Measurements from ENCODE around the gene BEST2. TPM values are rescaled to one million over a fixed set of nuclear protein-coding genes. Genes with fewer than 3 reads are reported as not detected.
A peak's percentile ranks its signal among the peaks of the same experiment; 100 is the strongest.

BEST2 gene
- total and polyA plus RNA-seq, 7 experiments from 2014 or later, result not detected

DNA sequence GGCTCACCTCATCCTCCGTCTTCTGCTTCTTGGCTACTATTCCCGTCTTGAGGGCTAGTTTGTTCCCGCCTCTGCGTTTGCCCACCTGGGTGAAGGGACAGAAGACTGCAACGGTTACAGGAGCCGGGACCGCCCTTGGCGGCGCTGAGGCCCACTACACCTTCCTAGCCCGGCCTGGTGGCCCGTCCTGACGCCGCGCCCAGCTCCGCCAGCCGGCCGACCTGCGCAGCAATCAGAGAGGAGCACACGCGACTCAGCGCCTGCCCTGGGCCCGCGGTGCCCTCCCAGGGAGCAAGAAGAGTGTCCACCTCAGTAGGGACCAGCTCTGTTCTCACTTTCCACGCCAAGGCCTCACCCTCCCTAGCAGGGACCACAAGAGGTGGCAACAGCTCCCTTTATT lies 20.3 kb upstream of the BEST2 start:
- no peak for ATAC-seq
- H3K4me1 Mint-ChIP-seq, result peaks cover 19 to 37% (median 34%) of the 10 kb centered on the region in 7 donors
- POLR2A ChIA-PET, result interaction anchor here (0.6 to 8.5 kb wide), 5 partner anchors 9 to 422 kb away, joined by 3 to 129 read pairs (median 6); partner anchors contain the start of genes JUNB and TNPO2
- no peaks in the 10 kb centered on the region for H3K27me3 Mint-ChIP-seq
- Histone ChIP-seq H3K4me3 (ENCODE audit: low read length) (no peak overlapping the region), H3K4me1 (ENCODE audit: control insufficient read depth in 2 of 2, insufficient read depth in 2 of 2, low read length in 2 of 2) (peaks cover 17 to 20% of the 10 kb centered on the region in 2 donors), H3K27ac (ENCODE audit: low read depth, low read length) (no peak overlapping the region), H3K27me3 (ENCODE audit: control insufficient read depth in 2 of 2, insufficient read depth in 2 of 2, low read length in 2 of 2) (no peaks in the 10 kb centered on the region), H3K36me3 (ENCODE audit: control insufficient read depth in 2 of 3, insufficient read depth in 3 of 3, low read length in 3 of 3) (peaks cover 8 to 49% (median 12%) of the 10 kb centered on the region in 3 experiments), H3K9me3 (ENCODE audit: control insufficient read depth in 2 of 3, low read length in 3 of 3) (no peaks in the 10 kb centered on the region)
- H3K9me3 Mint-ChIP-seq, result peaks cover 0 to 1% (median 0%) of the 10 kb centered on the region in 11 donors
- no peak overlapping the region for H3K27ac Mint-ChIP-seq
- DNase-seq, result no peak
- H3K4me3 Mint-ChIP-seq, result peak overlapping the region in 1 of 10 donors; percentile 31
- H3K36me3 Mint-ChIP-seq, result peaks cover 0 to 27% (median 11%) of the 10 kb centered on the region in 5 donors
- CTCF ChIA-PET, result no interaction called here
- intact Hi-C loops (cut with micrococcal nuclease), result loop anchor here (5.0 kb wide), 2 partner anchors 119 to 386 kb away; partner anchors contain the start of genes NACC1 (in 1 of the 2), TRMT1 (in 1 of the 2), ZNF490 (in 1 of the 2) and ZNF791 (in 1 of the 2)

DNA sequence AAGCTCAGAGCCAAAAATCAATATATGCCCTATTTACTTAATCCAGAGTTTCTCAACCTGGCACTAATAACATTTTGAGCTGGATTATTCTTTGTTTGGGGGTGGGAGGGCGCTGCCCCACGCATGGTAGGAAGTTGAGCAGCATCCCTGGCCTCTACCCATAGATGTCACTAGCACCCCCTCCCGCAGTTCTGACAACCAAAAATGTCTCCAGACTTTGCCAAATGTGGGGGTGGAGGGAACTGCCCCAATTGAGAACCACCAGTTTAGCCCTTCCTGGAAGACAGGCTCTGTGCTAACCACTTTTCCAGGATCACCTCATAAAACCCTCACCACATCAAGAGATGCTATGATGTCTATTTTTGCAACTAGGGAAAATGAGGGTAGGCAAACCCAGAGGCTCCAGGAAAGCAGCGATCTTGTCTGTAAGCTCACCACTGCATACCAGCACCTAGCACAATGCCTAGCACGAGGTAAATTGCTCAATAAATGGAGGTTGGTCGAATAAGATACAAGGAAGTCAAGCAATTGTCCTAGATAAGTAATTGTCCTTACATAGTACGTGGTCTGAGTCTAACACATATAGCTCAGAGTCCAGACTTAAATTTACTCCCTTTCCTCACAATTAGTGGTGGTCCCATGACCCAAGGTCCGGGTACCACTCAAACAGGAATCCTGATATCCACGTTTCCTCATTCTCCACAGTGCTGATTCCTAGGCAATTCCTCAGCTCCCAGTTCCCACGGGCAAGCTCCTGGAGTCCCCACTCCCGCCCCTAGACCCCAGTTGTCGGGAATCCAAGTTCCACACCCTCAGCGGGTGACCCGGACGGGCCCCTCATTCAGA lies 18.0 kb upstream of the BEST2 start:
- peaks cover 36 to 57% (median 48%) of the 10 kb centered on the region in 7 donors for H3K4me1 Mint-ChIP-seq
- CTCF ChIA-PET, result interaction anchor here (0.5 to 1.9 kb wide), 11 partner anchors 11 to 1875 kb away, joined by 3 to 9 read pairs (median 6); no protein-coding TSS in a partner anchor
- peak overlapping the region; percentile 89 to 95 (median 93) for H3K27ac Mint-ChIP-seq

DNA sequence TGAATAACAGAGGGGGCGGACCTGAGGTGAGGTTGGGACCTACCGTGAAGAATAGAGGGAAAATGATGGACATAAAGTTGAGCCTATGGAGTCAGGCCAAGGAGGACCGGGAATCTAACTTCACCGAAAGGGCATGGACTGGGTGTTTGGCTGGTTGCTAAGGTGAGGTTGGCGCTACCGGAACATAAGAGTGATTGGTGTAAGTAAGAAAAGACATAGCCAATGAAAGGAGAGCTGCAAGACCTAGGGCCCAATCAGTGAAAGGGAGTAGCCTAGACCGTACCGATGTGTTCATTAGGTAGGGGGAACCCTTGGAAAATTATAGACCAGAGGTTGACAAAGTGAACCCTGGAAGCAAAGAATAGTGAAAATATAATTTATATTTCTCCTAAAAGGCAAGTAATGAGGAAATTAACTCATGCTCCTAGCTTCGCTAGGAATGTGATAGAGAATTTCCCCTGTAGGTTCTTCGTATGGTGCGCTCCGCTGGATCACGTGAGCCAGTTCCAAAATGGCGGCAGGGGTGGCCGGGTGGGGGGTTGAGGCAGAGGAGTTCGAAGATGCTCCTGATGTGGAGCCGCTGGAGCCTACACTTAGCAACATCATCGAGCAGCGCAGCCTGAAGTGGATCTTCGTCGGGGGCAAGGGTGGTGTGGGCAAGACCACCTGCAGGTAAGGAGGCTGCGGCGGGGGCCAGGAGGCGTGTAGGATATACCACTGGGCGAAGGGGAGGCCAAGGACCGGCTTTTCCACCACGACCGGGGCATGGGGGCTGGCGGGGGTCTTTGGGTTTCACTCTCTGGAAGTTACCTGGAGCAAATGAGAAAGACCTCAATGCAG lies 14.4 kb upstream of the BEST2 start, which contains the start of gene GET3:
TSS of gene GET3 (plus strand) at position 503 of the 840 bp plus-strand sequence. CDS start at position 512, 9 bp downstream.
- no peaks in the 10 kb centered on the region for H3K27me3 Mint-ChIP-seq
- peaks cover 29 to 42% (median 38%) of the 10 kb centered on the region in 7 donors for H3K4me1 Mint-ChIP-seq
- Histone ChIP-seq H3K27me3 (ENCODE audit: control insufficient read depth in 2 of 2, insufficient read depth in 2 of 2, low read length in 2 of 2) (no peaks in the 10 kb centered on the region), H3K4me3 (ENCODE audit: low read length) (peak within 1 kb of the TSS; percentile 76), H3K36me3 (ENCODE audit: control insufficient read depth in 2 of 3, insufficient read depth in 3 of 3, low read length in 3 of 3) (peaks cover 0 to 26% (median 0%) of the 10 kb centered on the region in 3 experiments), H3K27ac (ENCODE audit: low read depth, low read length) (peak within 1 kb of the TSS; percentile 93), H3K4me1 (ENCODE audit: control insufficient read depth in 2 of 2, insufficient read depth in 2 of 2, low read length in 2 of 2) (peaks cover 27 to 30% of the 10 kb centered on the region in 2 donors), H3K9me3 (ENCODE audit: control insufficient read depth in 2 of 3, low read length in 3 of 3) (no peaks in the 10 kb centered on the region)
- peak within 1 kb of the TSS; percentile 90 to 99 (median 97) for H3K27ac Mint-ChIP-seq
- ChIA-PET POLR2A (interaction anchor here (0.5 to 8.5 kb wide), 17 partner anchors 10 to 227 kb away, joined by 3 to 129 read pairs (median 4); partner anchors contain the start of genes DHPS, GADD45GIP1, JUNB and KLF1), CTCF (no interaction called here)
- peaks cover 3 to 12% (median 7%) of the 10 kb centered on the region in 5 donors for H3K36me3 Mint-ChIP-seq
- H3K4me3 Mint-ChIP-seq, result peak within 1 kb of the TSS; percentile 96 to 100 (median 99)
- intact Hi-C loops (cut with micrococcal nuclease), result loop anchor here (1.0 to 2.0 kb wide), 10 partner anchors 38 to 1900 kb away; partner anchors contain the start of genes CALR (in 2 of the 2), FBXW9 (in 2 of the 2), RNASEH2A (in 2 of the 2) and DHPS (in 1 of the 2)
- peaks cover 0 to 1% (median 0%) of the 10 kb centered on the region in 11 donors for H3K9me3 Mint-ChIP-seq
- DNase-seq, result peak; percentile 53 to 92 (median 86)
- ATAC-seq, result peak; percentile 85

More for the DNA sequence above, 18.0 kb upstream of the BEST2 start:
- Histone ChIP-seq H3K27ac (ENCODE audit: low read depth, low read length) (peak overlapping the region; percentile 91), H3K9me3 (ENCODE audit: control insufficient read depth in 2 of 3, low read length in 3 of 3) (no peaks in the 10 kb centered on the region), H3K4me1 (ENCODE audit: control insufficient read depth in 2 of 2, insufficient read depth in 2 of 2, low read length in 2 of 2) (peaks cover 29 to 35% of the 10 kb centered on the region in 2 donors), H3K27me3 (ENCODE audit: control insufficient read depth in 2 of 2, insufficient read depth in 2 of 2, low read length in 2 of 2) (no peaks in the 10 kb centered on the region), H3K36me3 (ENCODE audit: control insufficient read depth in 2 of 3, insufficient read depth in 3 of 3, low read length in 3 of 3) (peaks cover 8 to 45% (median 10%) of the 10 kb centered on the region in 3 experiments), H3K4me3 (ENCODE audit: low read length) (peak overlapping the region; percentile 63)
- peaks cover 0 to 1% (median 0%) of the 10 kb centered on the region in 11 donors for H3K9me3 Mint-ChIP-seq
- intact Hi-C loops (cut with micrococcal nuclease), result loop anchor here (1.0 to 5.0 kb wide), 7 partner anchors 11 to 384 kb away; partner anchors contain the start of genes DHPS (in 1 of the 2), NACC1 (in 1 of the 2), PRDX2 (in 1 of the 2) and TRMT1 (in 1 of the 2)
- H3K36me3 Mint-ChIP-seq, result peaks cover under 1 to 26% (median 11%) of the 10 kb centered on the region in 5 donors
- no peak for ATAC-seq
- no peaks in the 10 kb centered on the region for H3K27me3 Mint-ChIP-seq
- H3K4me3 Mint-ChIP-seq, result peak overlapping the region; percentile 81 to 95 (median 92)
- peak in 7 of 9 donors; percentile 30 to 66 (median 43) for DNase-seq
- POLR2A ChIA-PET, result interaction anchor here (0.6 to 8.5 kb wide), 20 partner anchors 11 to 385 kb away, joined by 3 to 129 read pairs (median 5); partner anchors contain the start of genes DHPS, FBXW9, GCDH and JUNB

DNA sequence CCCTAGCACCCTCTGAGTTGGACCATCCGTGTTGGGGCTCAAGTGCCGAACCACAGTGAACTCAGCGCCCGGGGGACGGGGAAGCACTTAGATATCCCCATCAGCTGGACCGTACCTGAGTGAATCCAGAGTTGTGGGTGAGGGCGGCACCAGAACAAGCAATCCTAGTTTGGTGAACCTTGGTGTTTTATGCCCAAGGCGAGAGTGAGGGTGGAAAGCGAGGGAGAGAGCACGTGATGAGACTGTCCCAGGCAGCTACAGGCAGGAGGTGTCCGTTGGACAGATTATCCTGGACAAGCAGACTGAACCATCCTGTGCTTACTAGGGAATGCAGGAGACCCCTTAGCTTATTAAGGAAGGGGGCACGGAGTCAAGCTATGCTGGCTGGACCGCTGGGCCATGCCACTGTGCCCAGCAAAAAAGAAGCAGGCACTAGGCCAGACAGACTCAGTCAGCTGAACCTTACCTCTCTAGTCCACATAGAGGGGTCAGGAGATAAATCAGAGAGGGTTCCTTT lies 13.7 kb upstream of the BEST2 start:
- Mint-ChIP-seq H3K9me3 (peaks cover 0 to 3% (median 0%) of the 10 kb centered on the region in 11 donors), H3K4me3 (peak overlapping the region; percentile 96 to 100 (median 99)), H3K4me1 (peaks cover 22 to 39% (median 33%) of the 10 kb centered on the region in 7 donors), H3K27ac (peak overlapping the region in 7 of 9 donors; percentile 90 to 99 (median 95)), H3K27me3 (no peaks in the 10 kb centered on the region), H3K36me3 (peaks cover 3 to 14% (median 8%) of the 10 kb centered on the region in 5 donors)
- H3K4me1 ChIP-seq (ENCODE audit: control insufficient read depth in 2 of 2, insufficient read depth in 2 of 2, low read length in 2 of 2), result peaks cover 20 to 23% of the 10 kb centered on the region in 2 donors
- peak overlapping the region; percentile 93 for H3K27ac ChIP-seq (ENCODE audit: low read depth, low read length)
- H3K4me3 ChIP-seq (ENCODE audit: low read length), result peak overlapping the region; percentile 76
- H3K9me3 ChIP-seq (ENCODE audit: control insufficient read depth in 2 of 3, low read length in 3 of 3), result no peaks in the 10 kb centered on the region
- no peak for DNase-seq
- ChIA-PET POLR2A (interaction anchor here (0.8 to 8.5 kb wide), 12 partner anchors 9 to 219 kb away, joined by 3 to 129 read pairs (median 4); partner anchors contain the start of genes DHPS, GADD45GIP1, JUNB and KLF1), CTCF (interaction anchor here (1.3 kb wide), 1 partner anchor 110 kb away, joined by 4 read pairs; no protein-coding TSS in a partner anchor)
- ATAC-seq, result no peak
- no peaks in the 10 kb centered on the region for H3K27me3 ChIP-seq (ENCODE audit: control insufficient read depth in 2 of 2, insufficient read depth in 2 of 2, low read length in 2 of 2)
- intact Hi-C loops (cut with micrococcal nuclease), result loop anchor here (1.0 to 2.0 kb wide), 10 partner anchors 37 to 1901 kb away; partner anchors contain the start of genes CALR (in 2 of the 2), FBXW9 (in 2 of the 2), RNASEH2A (in 2 of the 2) and DHPS (in 1 of the 2)
- peaks cover 0 to 26% (median 0%) of the 10 kb centered on the region in 3 experiments for H3K36me3 ChIP-seq (ENCODE audit: control insufficient read depth in 2 of 3, insufficient read depth in 3 of 3, low read length in 3 of 3)

DNA sequence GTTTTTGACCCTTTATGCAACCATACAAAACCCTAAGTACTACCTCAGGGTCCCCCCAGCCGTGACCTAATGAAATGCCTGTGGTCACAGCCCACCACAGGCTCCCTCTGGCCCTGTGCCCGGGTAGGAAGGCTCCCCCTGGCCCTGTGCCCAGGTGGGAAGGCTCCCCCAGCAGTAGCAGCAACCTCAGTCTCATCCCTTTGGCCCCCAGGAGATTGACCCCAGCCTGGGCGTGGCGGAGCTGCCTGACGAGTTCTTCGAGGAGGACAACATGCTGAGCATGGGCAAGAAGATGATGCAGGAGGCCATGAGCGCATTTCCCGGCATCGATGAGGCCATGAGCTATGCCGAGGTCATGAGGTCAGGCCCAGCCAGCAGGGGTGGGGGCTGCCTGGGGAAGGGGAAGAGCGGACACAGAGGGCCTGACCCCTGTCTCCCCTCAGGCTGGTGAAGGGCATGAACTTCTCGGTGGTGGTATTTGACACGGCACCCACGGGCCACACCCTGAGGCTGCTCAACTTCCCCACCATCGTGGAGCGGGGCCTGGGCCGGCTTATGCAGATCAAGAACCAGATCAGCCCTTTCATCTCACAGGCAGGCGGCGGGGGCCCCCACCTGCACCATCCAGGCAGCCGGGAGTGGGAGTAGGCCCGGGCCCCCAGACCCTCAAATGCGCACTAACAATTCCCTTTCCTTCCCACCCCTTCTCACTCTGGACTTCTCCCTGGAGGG lies 6.3 kb upstream of the BEST2 start:
- no peak overlapping the region for H3K27ac ChIP-seq (ENCODE audit: low read depth, low read length)
- H3K4me3 Mint-ChIP-seq, result no peak overlapping the region
- DNase-seq (no peak), ATAC-seq (no peak)
- peaks cover 0 to 12% (median 0%) of the 10 kb centered on the region in 3 experiments for H3K9me3 ChIP-seq (ENCODE audit: control insufficient read depth in 2 of 3, low read length in 3 of 3)
- ChIA-PET CTCF (interaction anchor here (0.6 kb wide), 2 partner anchors 176 to 1760 kb away, joined by 3 to 4 read pairs; no protein-coding TSS in a partner anchor), POLR2A (interaction anchor here (1.4 to 2.8 kb wide), 2 partner anchors 8 to 10 kb away, joined by 3 to 8 read pairs; partner anchors contain the start of gene GET3)
- intact Hi-C loops (cut with micrococcal nuclease), result no loop called here
- no peaks in the 10 kb centered on the region for H3K27me3 ChIP-seq (ENCODE audit: control insufficient read depth in 2 of 2, insufficient read depth in 2 of 2, low read length in 2 of 2)
- peaks cover 0 to 51% (median 0%) of the 10 kb centered on the region in 3 experiments for H3K36me3 ChIP-seq (ENCODE audit: control insufficient read depth in 2 of 3, insufficient read depth in 3 of 3, low read length in 3 of 3)
- peaks cover 0 to 9% (median 5%) of the 10 kb centered on the region in 7 donors for H3K4me1 Mint-ChIP-seq
- H3K4me3 ChIP-seq (ENCODE audit: low read length), result no peak overlapping the region
- peaks cover 1 to 8% (median 5%) of the 10 kb centered on the region in 5 donors for H3K27me3 Mint-ChIP-seq
- peaks cover 0 to 12% (median 6%) of the 10 kb centered on the region in 11 donors for H3K9me3 Mint-ChIP-seq
- H3K36me3 Mint-ChIP-seq, result peaks cover 12 to 40% (median 31%) of the 10 kb centered on the region in 5 donors
- no peaks in the 10 kb centered on the region for H3K4me1 ChIP-seq (ENCODE audit: control insufficient read depth in 2 of 2, insufficient read depth in 2 of 2, low read length in 2 of 2)
- no peak overlapping the region for H3K27ac Mint-ChIP-seq
